Panc1 (cell line): ENCODE results near the gene SCP2. TPM values are rescaled to one million over a fixed set of nuclear protein-coding genes. Genes with fewer than 3 reads are reported as not detected.

Experiments used
- ATAC-seq: fragments of 200-7000 bp; cut with Tn5 transposase; 2 replicates; pipeline ENCODE4 v1.9.1; 2020; ENCODE audit warnings: mild to moderate bottlenecking, moderate library complexity
- BruUV-seq: library from RNA; stranded (reverse); fragments of 400-500 nt; replicated peaks from 2 replicates; lab custom pipeline; 2021; lab: Mats Ljungman, UMichigan
- CTCF ChIA-PET: fragments of 300-600 bp; sonication (Branson Sonifier 250); formaldehyde crosslinking; loops from one replicate; lab custom pipeline; 2022; ENCODE audit warnings: antibody characterized with exemption; lab: Charles Lee
- POLR2A ChIA-PET: fragments of 300-600 bp; sonication (Branson Sonifier 250); formaldehyde crosslinking; loops from one replicate; lab custom pipeline; 2022; ENCODE audit warnings: antibody characterized with exemption; lab: Charles Lee
- DNase-seq: peaks from one replicate; pipeline ENCODE4 v3.0.0-alpha.2; 2010; ENCODE audit warnings: low read depth, low spot score
- H3K27ac ChIP-seq: 2 replicates; pipeline ENCODE4 v1.5.1; 2011; ENCODE audit warnings: mild to moderate bottlenecking, low read length, inconsistent platforms
- H3K27me3 ChIP-seq: fragments of 200-500 bp; sonication (Bioruptor generic); 2 replicates; pipeline ENCODE4 v1.6.0; 2014; ENCODE audit warnings: low read length, inconsistent platforms; ENCODE audit not compliant: control insufficient read depth, insufficient read depth
- H3K36me3 ChIP-seq: fragments of 200-500 bp; sonication (Bioruptor generic); 2 replicates; pipeline ENCODE4 v1.5.1; 2014; ENCODE audit warnings: inconsistent platforms, mild to moderate bottlenecking, low read length, moderate library complexity; ENCODE audit not compliant: control insufficient read depth, insufficient read depth
- H3K4me1 ChIP-seq: 2 replicates; pipeline ENCODE4 v1.5.1; 2011; ENCODE audit warnings: inconsistent platforms, mild to moderate bottlenecking, low read length, moderate library complexity; ENCODE audit not compliant: control insufficient read depth, insufficient read depth
- H3K4me3 ChIP-seq, 2 experiments: 2 replicates each; pipeline ENCODE4 v1.5.1; 2011 to 2012; ENCODE audit warnings: low read depth in 2 of 2, low read length in 2 of 2, mild to moderate bottlenecking in 2 of 2, inconsistent platforms in 1 of 2, moderate library complexity in 1 of 2
- H3K9me3 ChIP-seq: fragments of 200-500 bp; sonication (Bioruptor generic); 2 replicates; pipeline ENCODE4 v1.5.1; 2014; ENCODE audit warnings: low read depth, mild to moderate bottlenecking, inconsistent platforms, low read length, moderate library complexity; ENCODE audit not compliant: control insufficient read depth, insufficient read depth
- POLR2AphosphoS5 ChIP-seq: IDR thresholded peaks from 2 replicates; pipeline ENCODE4 v1.6.1; 2012; ENCODE audit warnings: mild to moderate bottlenecking, low read depth, low read length, moderate library complexity
- SIN3A ChIP-seq: IDR thresholded peaks from 2 replicates; pipeline ENCODE4 v1.6.1; 2012; ENCODE audit warnings: low read depth, mild to moderate bottlenecking, low read length, moderate library complexity, borderline replicate concordance; ENCODE audit not compliant: insufficient read depth
- TCF7L2 ChIP-seq: IDR thresholded peaks from 2 replicates; pipeline ENCODE4 v1.6.1; 2011; ENCODE audit warnings: mild to moderate bottlenecking, low read depth, low read length, inconsistent platforms
- in situ Hi-C: cut with HindIII; loops from 2 replicates; pipeline ENCODE4 v1.10.0; 2016; ENCODE audit warnings: low sequenced_read_pairs, low pct_unique_long_range_greater_than_20kb
- intact Hi-C: fragments of 100-400 bp; cut with micrococcal nuclease; formaldehyde crosslinking; loops from one replicate; pipeline ENCODE4 v1.10.0; 2022; ENCODE audit not compliant: unreplicated experiment
- total RNA-seq: library from RNA; stranded (reverse); gene quantifications from one replicate; pipeline ENCODE4 v1.2.1, GENCODE V29; 2021; ENCODE audit not compliant: unreplicated experiment
- TF ChIP-seq, protein P1 (sequence below), 2 experiments: IDR thresholded peaks; 2 replicates each; pipeline ENCODE4 v1.6.1; 2011 to 2012; ENCODE audit warnings: low read depth in 2 of 2, control low read depth in 1 of 2, low read length in 1 of 2, mild to moderate bottlenecking in 1 of 2, moderate library complexity in 1 of 2; ENCODE audit not compliant: insufficient read depth in 1 of 2
- TF ChIP-seq, protein P2 (sequence below): fragments of 450-650 bp; IDR thresholded peaks from 2 replicates; pipeline ENCODE4 v1.5.1; 2017; ENCODE audit warnings: mild to moderate bottlenecking

The SCP2 gene
- total RNA-seq, 1 experiment from 2014 or later: 88.7 TPM

DNA sequence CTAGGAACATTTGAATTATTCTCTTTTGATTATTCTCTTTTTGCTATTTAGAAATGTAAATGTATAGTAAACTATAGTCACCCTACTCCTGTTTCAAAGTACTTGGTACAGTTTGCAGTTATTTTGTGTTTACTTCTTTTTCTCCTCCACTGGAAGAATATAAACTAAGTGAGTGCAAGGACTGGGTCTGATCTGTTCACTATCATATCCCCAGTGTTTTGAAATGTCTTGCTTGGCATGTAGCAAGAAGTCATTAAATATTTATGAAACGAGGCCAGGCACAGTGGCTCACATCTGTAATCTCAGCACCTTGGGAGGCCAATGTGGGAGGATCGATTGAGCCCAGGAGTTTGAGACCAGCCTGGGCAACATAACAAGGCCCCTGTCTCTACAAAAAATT, 99.2 kb downstream of the SCP2 start:
- H3K27ac ChIP-seq: no peak overlapping the region
- intact Hi-C loops: no loop called here
- no peaks in the 10 kb centered on the region for H3K9me3 ChIP-seq
- no peak overlapping the region for H3K4me3 ChIP-seq
- H3K4me1 ChIP-seq: no peaks in the 10 kb centered on the region
- DNase-seq: no peak
- TF ChIP-seq SIN3A: no peak
- TF ChIP-seq, protein P1, sequence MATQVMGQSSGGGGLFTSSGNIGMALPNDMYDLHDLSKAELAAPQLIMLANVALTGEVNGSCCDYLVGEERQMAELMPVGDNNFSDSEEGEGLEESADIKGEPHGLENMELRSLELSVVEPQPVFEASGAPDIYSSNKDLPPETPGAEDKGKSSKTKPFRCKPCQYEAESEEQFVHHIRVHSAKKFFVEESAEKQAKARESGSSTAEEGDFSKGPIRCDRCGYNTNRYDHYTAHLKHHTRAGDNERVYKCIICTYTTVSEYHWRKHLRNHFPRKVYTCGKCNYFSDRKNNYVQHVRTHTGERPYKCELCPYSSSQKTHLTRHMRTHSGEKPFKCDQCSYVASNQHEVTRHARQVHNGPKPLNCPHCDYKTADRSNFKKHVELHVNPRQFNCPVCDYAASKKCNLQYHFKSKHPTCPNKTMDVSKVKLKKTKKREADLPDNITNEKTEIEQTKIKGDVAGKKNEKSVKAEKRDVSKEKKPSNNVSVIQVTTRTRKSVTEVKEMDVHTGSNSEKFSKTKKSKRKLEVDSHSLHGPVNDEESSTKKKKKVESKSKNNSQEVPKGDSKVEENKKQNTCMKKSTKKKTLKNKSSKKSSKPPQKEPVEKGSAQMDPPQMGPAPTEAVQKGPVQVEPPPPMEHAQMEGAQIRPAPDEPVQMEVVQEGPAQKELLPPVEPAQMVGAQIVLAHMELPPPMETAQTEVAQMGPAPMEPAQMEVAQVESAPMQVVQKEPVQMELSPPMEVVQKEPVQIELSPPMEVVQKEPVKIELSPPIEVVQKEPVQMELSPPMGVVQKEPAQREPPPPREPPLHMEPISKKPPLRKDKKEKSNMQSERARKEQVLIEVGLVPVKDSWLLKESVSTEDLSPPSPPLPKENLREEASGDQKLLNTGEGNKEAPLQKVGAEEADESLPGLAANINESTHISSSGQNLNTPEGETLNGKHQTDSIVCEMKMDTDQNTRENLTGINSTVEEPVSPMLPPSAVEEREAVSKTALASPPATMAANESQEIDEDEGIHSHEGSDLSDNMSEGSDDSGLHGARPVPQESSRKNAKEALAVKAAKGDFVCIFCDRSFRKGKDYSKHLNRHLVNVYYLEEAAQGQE (IDR thresholded peaks at IDR 0.05; ENCODE audit: insufficient read depth in 1 of 2, low read depth in 2 of 2, low read length in 1 of 2): no peak
- TF ChIP-seq, protein P2, sequence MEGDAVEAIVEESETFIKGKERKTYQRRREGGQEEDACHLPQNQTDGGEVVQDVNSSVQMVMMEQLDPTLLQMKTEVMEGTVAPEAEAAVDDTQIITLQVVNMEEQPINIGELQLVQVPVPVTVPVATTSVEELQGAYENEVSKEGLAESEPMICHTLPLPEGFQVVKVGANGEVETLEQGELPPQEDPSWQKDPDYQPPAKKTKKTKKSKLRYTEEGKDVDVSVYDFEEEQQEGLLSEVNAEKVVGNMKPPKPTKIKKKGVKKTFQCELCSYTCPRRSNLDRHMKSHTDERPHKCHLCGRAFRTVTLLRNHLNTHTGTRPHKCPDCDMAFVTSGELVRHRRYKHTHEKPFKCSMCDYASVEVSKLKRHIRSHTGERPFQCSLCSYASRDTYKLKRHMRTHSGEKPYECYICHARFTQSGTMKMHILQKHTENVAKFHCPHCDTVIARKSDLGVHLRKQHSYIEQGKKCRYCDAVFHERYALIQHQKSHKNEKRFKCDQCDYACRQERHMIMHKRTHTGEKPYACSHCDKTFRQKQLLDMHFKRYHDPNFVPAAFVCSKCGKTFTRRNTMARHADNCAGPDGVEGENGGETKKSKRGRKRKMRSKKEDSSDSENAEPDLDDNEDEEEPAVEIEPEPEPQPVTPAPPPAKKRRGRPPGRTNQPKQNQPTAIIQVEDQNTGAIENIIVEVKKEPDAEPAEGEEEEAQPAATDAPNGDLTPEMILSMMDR: no peak
- no peak for TF ChIP-seq TCF7L2
- no peak for TF ChIP-seq POLR2AphosphoS5
- no peaks in the 10 kb centered on the region for H3K36me3 ChIP-seq
- POLR2A ChIA-PET: no interaction called here
- in situ Hi-C loops: no loop called here
- CTCF ChIA-PET: no interaction called here
- no peak for ATAC-seq
- BruUV-seq: no TSS peak
- H3K27me3 ChIP-seq: no peaks in the 10 kb centered on the region

DNA sequence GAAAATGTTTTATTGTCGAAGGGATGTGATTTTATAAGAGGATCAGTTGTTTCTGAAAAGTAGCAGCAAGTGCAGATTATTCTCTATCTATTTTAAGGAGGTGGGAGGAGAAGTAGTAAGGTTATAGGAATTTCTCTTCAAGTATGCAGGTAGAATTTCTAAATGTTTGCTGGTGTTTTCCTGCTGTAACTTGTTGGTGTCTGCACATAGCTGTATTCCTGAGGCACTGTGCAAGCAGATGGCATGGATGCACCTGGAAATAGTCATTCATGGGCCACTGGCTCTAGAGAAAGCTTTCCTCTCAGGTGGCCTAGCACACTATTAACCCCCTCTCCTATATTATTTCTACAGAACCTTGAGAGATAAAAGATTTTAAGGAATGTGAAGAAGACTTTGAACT, 104.7 kb downstream of the SCP2 start:
- no peak for DNase-seq
- intact Hi-C loops: no loop called here
- CTCF ChIA-PET: no interaction called here

More for the DNA sequence above, 104.7 kb downstream of the SCP2 start:
- POLR2A ChIA-PET: no interaction called here
- Histone ChIP-seq H3K27ac (no peak overlapping the region), H3K4me1 (no peaks in the 10 kb centered on the region), H3K9me3 (no peaks in the 10 kb centered on the region), H3K36me3 (no peaks in the 10 kb centered on the region), H3K27me3 (no peaks in the 10 kb centered on the region), H3K4me3 (no peak overlapping the region)
- ATAC-seq: no peak
- in situ Hi-C loops: no loop called here
- TF ChIP-seq TCF7L2 (no peak), POLR2AphosphoS5 (no peak), SIN3A (no peak)
- TF ChIP-seq, protein P2: no peak
- TF ChIP-seq, protein P1 (IDR thresholded peaks at IDR 0.05; ENCODE audit: insufficient read depth in 1 of 2, low read depth in 2 of 2, low read length in 1 of 2): no peak
- no TSS peak for BruUV-seq
